HepG2 (cell line): Measurements from ENCODE around the gene MIEF2.

ENCODE experiments used
- CHD4 ChIP-seq: fragments of 200-600 bp; sonication (generic); IDR thresholded peaks from 2 replicates; pipeline ENCODE4 v1.7.0; 2017; ENCODE audit warnings: mild to moderate bottlenecking, low read length, borderline replicate concordance
- EZH2 ChIP-seq: conservative IDR thresholded peaks from 2 replicates; pipeline ENCODE4 v1.6.1; 2012; ENCODE audit warnings: mild to moderate bottlenecking, low read depth, low read length, moderate library complexity
- HOXA7 ChIP-seq: sonication (generic); formaldehyde crosslinking; IDR thresholded peaks from 2 replicates; pipeline ENCODE4 v1.8.1; 2022; ENCODE audit warnings: mild to moderate bottlenecking, missing genetic modification reagents, moderate library complexity
- JARID2 ChIP-seq: sonication (generic); formaldehyde crosslinking; IDR thresholded peaks from 2 replicates; pipeline ENCODE4 v1.8.1; 2023; ENCODE audit warnings: missing genetic modification reagents, inconsistent platforms; ENCODE audit not compliant: insufficient replicate concordance
- MTA1 ChIP-seq: sonication (generic); formaldehyde crosslinking; IDR thresholded peaks from 2 replicates; pipeline ENCODE4 v1.4.0; 2020; ENCODE audit warnings: missing genetic modification reagents, mild to moderate bottlenecking, borderline replicate concordance
- POLR2A ChIP-seq, 2 experiments: IDR thresholded peaks; 2 replicates each; pipeline ENCODE4 v1.6.1; 2011; ENCODE audit warnings: low read depth in 2 of 2, low read length in 2 of 2, mild to moderate bottlenecking in 1 of 2, moderate library complexity in 1 of 2; ENCODE audit not compliant: insufficient read depth in 1 of 2
- RBM22 ChIP-seq: fragments of 200-400 bp; formaldehyde crosslinking; optimal IDR thresholded peaks from 2 replicates; pipeline ENCODE3; 2017; ENCODE audit warnings: mild to moderate bottlenecking, low read length, moderate library complexity
- ZNF274 ChIP-seq: sonication (generic); formaldehyde crosslinking; IDR thresholded peaks from 2 replicates; pipeline ENCODE4 v1.5.1; 2020; ENCODE audit warnings: mild to moderate bottlenecking, missing genetic modification reagents
- ZNF431 ChIP-seq: sonication (generic); formaldehyde crosslinking; IDR thresholded peaks from 2 replicates; pipeline ENCODE4 v1.9.0; 2022; ENCODE audit warnings: missing genetic modification reagents, low read depth, mild to moderate bottlenecking, borderline replicate concordance
- ZNF768 ChIP-seq: sonication (generic); formaldehyde crosslinking; IDR thresholded peaks from 2 replicates; pipeline ENCODE4 v1.4.0; 2020; ENCODE audit warnings: missing genetic modification reagents
- TF ChIP-seq, protein P1 (sequence below): sonication (generic); formaldehyde crosslinking; IDR thresholded peaks from 2 replicates; pipeline ENCODE4 v1.5.0; 2020; ENCODE audit warnings: mild to moderate bottlenecking, missing genetic modification reagents, moderate library complexity
- TF ChIP-seq, protein P2 (sequence below): IDR thresholded peaks from 2 replicates; pipeline ENCODE4 v1.6.1; 2016; ENCODE audit warnings: missing compliant biosample characterization, missing genetic modification reagents, borderline replicate concordance
- TF ChIP-seq, protein P3 (sequence below): sonication (generic); formaldehyde crosslinking; IDR thresholded peaks from 2 replicates; pipeline ENCODE4 v1.8.0; 2022; ENCODE audit warnings: mild to moderate bottlenecking, missing genetic modification reagents

DNA sequence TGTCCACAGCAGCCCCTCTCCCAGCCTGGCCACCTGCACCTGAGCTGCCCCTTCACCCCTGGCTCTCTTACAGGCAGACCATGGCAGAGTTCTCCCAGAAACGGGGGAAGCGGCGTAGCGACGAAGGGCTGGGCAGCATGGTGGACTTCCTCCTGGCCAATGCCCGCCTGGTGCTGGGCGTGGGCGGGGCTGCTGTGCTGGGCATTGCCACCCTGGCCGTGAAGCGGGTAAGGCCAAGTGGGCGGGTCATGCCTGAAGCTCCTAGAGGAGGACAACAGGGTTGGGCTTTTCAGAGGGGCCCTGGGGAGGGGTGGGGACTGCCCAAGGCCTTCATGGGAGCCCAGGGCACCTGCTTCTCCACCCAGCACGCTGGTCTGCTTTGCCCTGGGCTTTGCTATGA lies 2.2 kb downstream of the MIEF2 start:
- TF ChIP-seq CHD4 (no peak), POLR2A (IDR thresholded peaks at IDR 0.05; ENCODE audit: insufficient read depth in 1 of 2, low read depth in 2 of 2, low read length in 2 of 2) (no peak), ZNF274 (no peak), ZNF431 (CRISPR knock-in tag) (no peak), MTA1 (CRISPR knock-in tag) (no peak), EZH2 (no peak), HOXA7 (CRISPR knock-in tag) (no peak), RBM22 (no peak), ZNF768 (CRISPR knock-in tag) (no peak), JARID2 (CRISPR knock-in tag) (no peak)
- TF ChIP-seq, protein P1, sequence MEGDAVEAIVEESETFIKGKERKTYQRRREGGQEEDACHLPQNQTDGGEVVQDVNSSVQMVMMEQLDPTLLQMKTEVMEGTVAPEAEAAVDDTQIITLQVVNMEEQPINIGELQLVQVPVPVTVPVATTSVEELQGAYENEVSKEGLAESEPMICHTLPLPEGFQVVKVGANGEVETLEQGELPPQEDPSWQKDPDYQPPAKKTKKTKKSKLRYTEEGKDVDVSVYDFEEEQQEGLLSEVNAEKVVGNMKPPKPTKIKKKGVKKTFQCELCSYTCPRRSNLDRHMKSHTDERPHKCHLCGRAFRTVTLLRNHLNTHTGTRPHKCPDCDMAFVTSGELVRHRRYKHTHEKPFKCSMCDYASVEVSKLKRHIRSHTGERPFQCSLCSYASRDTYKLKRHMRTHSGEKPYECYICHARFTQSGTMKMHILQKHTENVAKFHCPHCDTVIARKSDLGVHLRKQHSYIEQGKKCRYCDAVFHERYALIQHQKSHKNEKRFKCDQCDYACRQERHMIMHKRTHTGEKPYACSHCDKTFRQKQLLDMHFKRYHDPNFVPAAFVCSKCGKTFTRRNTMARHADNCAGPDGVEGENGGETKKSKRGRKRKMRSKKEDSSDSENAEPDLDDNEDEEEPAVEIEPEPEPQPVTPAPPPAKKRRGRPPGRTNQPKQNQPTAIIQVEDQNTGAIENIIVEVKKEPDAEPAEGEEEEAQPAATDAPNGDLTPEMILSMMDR (CRISPR knock-in tag): no peak
- TF ChIP-seq, protein P2, sequence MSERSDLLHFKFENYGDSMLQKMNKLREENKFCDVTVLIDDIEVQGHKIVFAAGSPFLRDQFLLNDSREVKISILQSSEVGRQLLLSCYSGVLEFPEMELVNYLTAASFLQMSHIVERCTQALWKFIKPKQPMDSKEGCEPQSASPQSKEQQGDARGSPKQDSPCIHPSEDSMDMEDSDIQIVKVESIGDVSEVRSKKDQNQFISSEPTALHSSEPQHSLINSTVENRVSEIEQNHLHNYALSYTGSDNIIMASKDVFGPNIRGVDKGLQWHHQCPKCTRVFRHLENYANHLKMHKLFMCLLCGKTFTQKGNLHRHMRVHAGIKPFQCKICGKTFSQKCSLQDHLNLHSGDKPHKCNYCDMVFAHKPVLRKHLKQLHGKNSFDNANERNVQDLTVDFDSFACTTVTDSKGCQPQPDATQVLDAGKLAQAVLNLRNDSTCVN (CRISPR knock-in tag): no peak
- TF ChIP-seq, protein P3, sequence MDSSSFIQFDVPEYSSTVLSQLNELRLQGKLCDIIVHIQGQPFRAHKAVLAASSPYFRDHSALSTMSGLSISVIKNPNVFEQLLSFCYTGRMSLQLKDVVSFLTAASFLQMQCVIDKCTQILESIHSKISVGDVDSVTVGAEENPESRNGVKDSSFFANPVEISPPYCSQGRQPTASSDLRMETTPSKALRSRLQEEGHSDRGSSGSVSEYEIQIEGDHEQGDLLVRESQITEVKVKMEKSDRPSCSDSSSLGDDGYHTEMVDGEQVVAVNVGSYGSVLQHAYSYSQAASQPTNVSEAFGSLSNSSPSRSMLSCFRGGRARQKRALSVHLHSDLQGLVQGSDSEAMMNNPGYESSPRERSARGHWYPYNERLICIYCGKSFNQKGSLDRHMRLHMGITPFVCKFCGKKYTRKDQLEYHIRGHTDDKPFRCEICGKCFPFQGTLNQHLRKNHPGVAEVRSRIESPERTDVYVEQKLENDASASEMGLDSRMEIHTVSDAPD (CRISPR knock-in tag): no peak
